Left renal cortex interstitium (tissue), 4 donors: ENCODE results near the gene KIF20B. TPM values are rescaled to one million over a fixed set of nuclear protein-coding genes. Genes with fewer than 3 reads are reported as not detected.

Experiments used
- polyA plus RNA-seq, 4 donors: library from polyadenylated mRNA; unstranded; fragments of 120-200 nt; gene quantifications; one replicate each; pipeline ENCODE4 v1.2.1, GENCODE V29; 2013; ENCODE audit not compliant: insufficient read length in 4 of 4

KIF20B gene
- polyA plus RNA-seq, 4 donors: 14.2 to 18.6 (median 15.7) TPM

Other genes starting within 250 kb of the KIF20B start
- 10 to 100 TPM; 27.3 to 35.1 (median 29.6) TPM for gene SLC16A12, start 166.0 kb upstream of the KIF20B start, polyA plus RNA-seq
- 10 to 100 TPM; 42.5 to 54.0 (median 46.1) TPM for gene PANK1, start 56.3 kb upstream of the KIF20B start, polyA plus RNA-seq